ENCODE data around the gene GMPS.

GRCh38 chr3:155960060-155960459 lies 89.6 kb downstream of the GMPS start:
- TF ChIP-seq SUPT20H (IDR thresholded peaks at IDR 0.05; ENCODE audit: borderline replicate concordance, control insufficient read depth, low read depth, low read length) (no peak), CTCF (IDR thresholded peaks at IDR 0.05 in 2 of 3, conservative IDR thresholded peaks at IDR 0.05 in 1 of 3; ENCODE audit: control insufficient read depth in 2 of 3, extremely low read depth in 1 of 3, insufficient read depth in 1 of 3, low read depth in 3 of 3, low read length in 3 of 3) (no peak), POLR2A (IDR thresholded peaks at IDR 0.05; ENCODE audit: low read depth, low read length) (no peak), MXI1 (IDR thresholded peaks at IDR 0.05; ENCODE audit: low read depth, low read length) (no peak), EZH2 (IDR thresholded peaks at IDR 0.05; ENCODE audit: borderline replicate concordance, control insufficient read depth, low read depth, low read length) (no peak)

Measured in GM12878 (cell line).